Fibroblast of villous mesenchyme (primary cell): ENCODE data around the gene FANCF. TPM values are rescaled to one million over a fixed set of nuclear protein-coding genes. Genes with fewer than 3 reads are reported as not detected.
"Not testable (repeated sequence)": the region's sequence is repeated elsewhere in the genome, so short reads cannot be mapped to it uniquely, and the experiment has no call there.

Experiments
- DNase-seq: peaks from one replicate; pipeline ENCODE4 v3.0.0-alpha.2; 2010; ENCODE audit warnings: low read depth
- H3K4me3 ChIP-seq: 2 replicates; pipeline ENCODE4 v1.5.1; 2011; ENCODE audit warnings: low read depth, mild to moderate bottlenecking, low read length
- total RNA-seq: library from RNA; depleted of rRNA; stranded (reverse); fragments of >200 nt; gene quantifications from 2 replicates; pipeline ENCODE4 v1.2.3, GENCODE V29; 2012
- TF ChIP-seq, protein P1 (sequence below): IDR thresholded peaks from 2 replicates; pipeline ENCODE4 v1.5.1; 2012; ENCODE audit warnings: low read depth, mild to moderate bottlenecking, low read length; ENCODE audit not compliant: insufficient read depth

The FANCF gene
- total RNA-seq, 1 donor, result 11.2 TPM

DNA sequence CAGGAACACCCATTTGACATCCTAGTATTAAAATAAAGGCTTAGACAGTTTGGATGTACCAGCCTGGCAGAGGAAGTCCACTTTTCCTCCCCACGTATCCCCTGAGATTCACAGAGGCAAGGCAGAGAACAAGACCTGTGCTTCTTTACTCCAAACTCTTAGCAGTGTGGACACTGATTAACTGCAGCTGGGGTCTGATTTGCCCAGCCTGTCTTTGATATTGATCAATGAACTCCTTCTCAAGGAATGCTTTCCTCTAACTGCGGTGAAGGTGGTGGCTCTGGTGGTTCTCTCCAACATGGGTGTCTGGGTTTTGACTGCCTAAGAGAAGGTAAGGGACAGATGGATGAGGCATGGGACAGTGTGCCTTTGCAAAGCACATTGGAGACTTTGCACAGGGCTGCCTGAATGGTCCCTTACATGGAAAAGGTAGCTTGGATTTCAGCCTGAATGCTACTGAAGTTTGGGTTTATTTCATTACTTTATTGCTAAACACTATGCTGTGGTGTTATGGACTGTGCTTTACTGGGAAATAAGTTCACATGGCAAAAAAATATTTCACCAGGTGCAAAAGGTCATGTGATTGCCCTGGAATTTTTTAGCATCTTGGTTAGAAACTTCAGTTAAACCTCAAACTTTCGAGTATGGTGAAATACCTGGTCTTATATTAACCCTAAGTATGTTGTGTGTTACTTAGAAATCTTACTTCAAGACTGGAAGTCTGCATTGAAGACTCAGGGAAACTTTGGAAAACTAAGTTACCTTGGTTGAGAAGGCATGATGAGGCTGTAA, 42.6 kb upstream of the FANCF start:
- TF ChIP-seq, protein P1, sequence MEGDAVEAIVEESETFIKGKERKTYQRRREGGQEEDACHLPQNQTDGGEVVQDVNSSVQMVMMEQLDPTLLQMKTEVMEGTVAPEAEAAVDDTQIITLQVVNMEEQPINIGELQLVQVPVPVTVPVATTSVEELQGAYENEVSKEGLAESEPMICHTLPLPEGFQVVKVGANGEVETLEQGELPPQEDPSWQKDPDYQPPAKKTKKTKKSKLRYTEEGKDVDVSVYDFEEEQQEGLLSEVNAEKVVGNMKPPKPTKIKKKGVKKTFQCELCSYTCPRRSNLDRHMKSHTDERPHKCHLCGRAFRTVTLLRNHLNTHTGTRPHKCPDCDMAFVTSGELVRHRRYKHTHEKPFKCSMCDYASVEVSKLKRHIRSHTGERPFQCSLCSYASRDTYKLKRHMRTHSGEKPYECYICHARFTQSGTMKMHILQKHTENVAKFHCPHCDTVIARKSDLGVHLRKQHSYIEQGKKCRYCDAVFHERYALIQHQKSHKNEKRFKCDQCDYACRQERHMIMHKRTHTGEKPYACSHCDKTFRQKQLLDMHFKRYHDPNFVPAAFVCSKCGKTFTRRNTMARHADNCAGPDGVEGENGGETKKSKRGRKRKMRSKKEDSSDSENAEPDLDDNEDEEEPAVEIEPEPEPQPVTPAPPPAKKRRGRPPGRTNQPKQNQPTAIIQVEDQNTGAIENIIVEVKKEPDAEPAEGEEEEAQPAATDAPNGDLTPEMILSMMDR, result no peak
- H3K4me3 ChIP-seq, result no peak overlapping the region
- DNase-seq, result no peak

DNA sequence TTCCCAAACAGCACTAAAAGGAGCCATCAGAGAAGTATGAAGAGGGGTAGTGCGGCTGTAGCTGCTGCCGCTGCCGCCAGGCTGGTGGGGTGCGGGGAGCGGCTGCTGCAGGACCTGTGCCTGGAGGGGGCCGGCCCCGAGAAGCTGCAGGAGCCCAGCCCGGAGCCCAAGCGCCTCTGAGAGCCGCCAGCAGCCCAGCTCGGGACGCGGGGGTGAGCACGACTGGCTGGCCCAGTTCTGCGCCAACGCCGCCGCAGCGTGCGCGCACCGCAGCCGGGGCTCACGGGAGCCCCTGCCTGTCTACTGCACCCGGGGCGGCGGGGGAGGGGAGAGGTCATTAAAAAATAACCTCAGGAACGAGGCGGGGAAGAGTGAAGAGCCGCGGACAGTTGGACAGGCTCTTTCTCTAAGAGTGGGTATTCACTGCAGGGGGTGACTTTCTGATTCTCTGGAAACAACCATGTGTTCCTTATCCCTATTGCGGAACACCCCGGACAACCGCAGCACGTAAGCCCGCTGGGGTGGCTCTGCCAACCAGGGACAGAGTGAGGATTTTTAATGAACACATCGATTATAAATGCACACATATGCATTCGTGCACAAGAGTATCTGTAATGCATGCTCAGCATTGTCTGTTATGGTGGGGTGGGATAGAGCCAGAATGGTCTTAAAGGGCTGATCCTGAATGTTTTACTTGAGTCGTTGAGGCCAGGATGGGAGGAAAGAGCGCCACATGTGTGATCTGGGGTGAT, 41.2 kb upstream of the FANCF start:
- no peak overlapping the region for H3K4me3 ChIP-seq
- no peak for DNase-seq
- TF ChIP-seq, protein P1, result no peak

DNA sequence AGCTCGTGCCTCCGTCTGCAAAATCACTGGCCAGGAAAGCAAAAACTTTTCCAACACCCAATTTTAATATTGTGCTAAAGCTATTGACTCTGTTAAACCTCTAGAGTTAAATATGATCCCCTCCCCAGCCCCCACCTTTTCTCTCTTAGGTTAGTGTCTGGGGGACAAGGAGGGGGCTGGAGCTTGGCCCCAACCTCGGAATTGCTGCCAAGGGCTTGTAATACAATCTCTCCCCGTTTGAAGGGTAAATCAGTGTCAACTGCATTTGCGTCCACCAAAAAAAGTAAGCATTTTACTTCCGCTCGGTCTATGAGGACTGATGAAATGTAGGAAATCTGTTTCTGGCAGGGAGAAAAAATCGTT, 40.7 kb upstream of the FANCF start, which contains the start of gene GAS2:
TSS of gene GAS2 (plus strand) at position 287 of the 363 bp plus-strand sequence. CDS start 8,259 bp downstream, outside the sequence.
- H3K4me3 ChIP-seq, result no peak within 1 kb of the TSS
- DNase-seq, result no peak
- TF ChIP-seq, protein P1, result no peak

DNA sequence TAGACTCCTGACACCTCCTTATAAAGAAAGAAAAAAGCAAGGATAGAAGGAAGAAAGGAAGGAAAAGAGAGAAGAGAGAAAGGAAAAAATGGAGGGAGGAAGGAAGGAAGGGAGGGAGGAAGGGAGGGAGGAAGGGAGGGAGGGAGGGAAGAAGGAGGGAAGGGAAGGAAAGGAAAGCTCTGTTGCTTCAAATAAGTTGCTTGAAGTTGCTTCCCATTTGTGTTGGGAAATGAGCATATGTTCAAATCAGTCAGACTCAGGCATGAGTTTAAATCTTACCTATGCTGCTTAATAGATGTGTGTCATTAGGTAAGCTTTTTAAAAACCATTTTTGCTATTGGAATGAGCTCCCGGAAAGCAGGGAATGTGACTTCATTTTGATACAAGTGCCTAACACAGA, 34.2 kb upstream of the FANCF start:
- no peak overlapping the region for H3K4me3 ChIP-seq
- TF ChIP-seq, protein P1, result no peak
- no peak for DNase-seq

DNA sequence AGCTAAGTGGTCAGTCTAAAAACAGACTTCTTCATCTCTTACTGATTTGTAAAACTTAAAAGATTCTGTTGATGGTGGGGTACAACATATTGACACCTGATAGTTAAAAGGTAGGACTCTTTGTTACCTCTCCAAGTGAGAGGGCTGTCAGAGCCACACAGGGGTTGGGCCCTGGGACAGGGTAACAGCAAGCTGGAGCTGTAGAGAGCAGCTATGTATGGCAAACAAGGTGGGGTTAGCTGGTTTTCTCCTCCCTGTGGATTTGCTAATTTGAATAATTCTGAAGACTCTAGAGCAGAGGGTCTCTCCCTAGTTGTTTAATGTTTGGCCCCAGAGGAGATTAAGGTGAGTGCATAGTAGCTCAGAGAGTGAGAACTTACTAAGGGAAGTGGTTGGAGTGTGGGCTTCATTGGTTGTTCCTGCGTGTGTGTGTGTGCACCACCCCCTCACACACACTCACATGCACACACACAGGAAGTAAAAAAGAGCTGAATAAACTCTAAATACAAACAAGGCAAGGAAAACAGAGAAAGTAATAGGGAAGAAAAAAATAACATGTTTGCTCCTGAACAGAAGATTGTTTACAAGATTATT, 31.6 kb upstream of the FANCF start:
- H3K4me3 ChIP-seq, result no peak overlapping the region
- TF ChIP-seq, protein P1, result no peak
- no peak for DNase-seq

DNA sequence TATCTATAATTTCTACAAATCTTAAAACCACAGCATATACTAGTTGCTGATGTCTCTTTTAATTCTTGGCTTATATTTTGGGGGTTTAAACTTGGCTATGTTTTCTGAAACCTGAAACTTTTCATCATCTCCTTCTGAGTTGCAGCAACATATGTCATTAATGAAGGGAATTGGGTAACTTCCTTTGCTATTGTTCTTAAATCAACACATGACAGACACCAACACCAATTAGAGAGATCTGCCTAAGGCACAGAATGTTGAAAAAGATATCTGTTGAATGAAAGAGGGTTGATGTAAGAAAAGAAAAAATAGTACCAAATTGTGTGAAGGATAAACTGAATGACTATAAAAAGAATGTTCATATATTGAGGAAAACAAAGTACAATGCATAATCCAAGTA, 30.5 kb upstream of the FANCF start:
- no peak for DNase-seq
- H3K4me3 ChIP-seq, result no peak overlapping the region
- TF ChIP-seq, protein P1, result no peak

DNA sequence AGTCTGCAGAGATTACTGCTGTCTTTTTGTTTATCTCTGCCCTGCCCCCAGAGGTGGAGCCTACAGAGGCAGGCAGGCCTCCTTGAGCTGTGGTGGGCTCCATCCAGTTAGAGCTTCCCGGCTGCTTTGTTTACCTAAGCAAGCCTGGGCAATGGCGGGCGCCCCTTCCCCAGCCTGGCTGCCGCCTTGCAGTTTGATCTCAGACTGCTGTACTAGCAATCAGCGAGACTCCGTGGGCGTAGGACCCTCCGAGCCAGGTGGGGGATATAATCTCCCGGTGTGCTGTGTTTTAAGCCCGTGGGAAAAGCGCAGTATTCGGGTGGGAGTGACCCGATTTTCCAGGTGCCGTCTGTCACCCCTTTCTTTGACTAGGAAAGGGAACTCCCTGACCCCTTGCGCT, 26.7 kb upstream of the FANCF start:
- H3K4me3 ChIP-seq, DNase-seq: not testable (repeated sequence)
